Parathyroid adenoma (tissue), 2 donors: ENCODE measurements around the gene USH2A.
"Not testable (repeated sequence)": the region's sequence is repeated elsewhere in the genome, so short reads cannot be mapped to it uniquely, and the experiment has no call there.

Experiments used
- H2AFZ ChIP-seq: fragments of 300-600 bp; sonication (generic); one replicate; pipeline ENCODE4 v1.7.0; 2017; ENCODE audit warnings: antibody characterized with exemption, mild to moderate bottlenecking
- H3K27ac ChIP-seq: fragments of 300-600 bp; sonication (generic); one replicate; pipeline ENCODE4 v1.7.0; 2017
- H3K27me3 ChIP-seq: fragments of 300-600 bp; sonication (generic); one replicate; pipeline ENCODE4 v1.7.0; 2017; ENCODE audit warnings: low read length; ENCODE audit not compliant: control insufficient read depth, insufficient read depth
- H3K36me3 ChIP-seq: fragments of 300-600 bp; sonication (generic); one replicate; pipeline ENCODE4 v1.7.0; 2017; ENCODE audit warnings: low read length; ENCODE audit not compliant: control insufficient read depth, insufficient read depth
- H3K4me1 ChIP-seq: fragments of 300-600 bp; sonication (generic); one replicate; pipeline ENCODE4 v1.7.0; 2017; ENCODE audit warnings: control low read depth
- H3K4me2 ChIP-seq: fragments of 300-600 bp; sonication (generic); one replicate; pipeline ENCODE4 v1.7.0; 2017; ENCODE audit warnings: low read length
- H3K4me3 ChIP-seq: fragments of 300-600 bp; sonication (generic); one replicate; pipeline ENCODE4 v1.7.0; 2017; ENCODE audit warnings: low read depth, low read length
- H3K79me2 ChIP-seq: fragments of 300-600 bp; sonication (generic); one replicate; pipeline ENCODE4 v1.7.0; 2017; ENCODE audit warnings: control low read depth
- H3K9ac ChIP-seq: fragments of 300-600 bp; sonication (generic); one replicate; pipeline ENCODE4 v1.7.0; 2017; ENCODE audit warnings: mild to moderate bottlenecking
- H3K9me3 ChIP-seq: fragments of 300-600 bp; sonication (generic); one replicate; pipeline ENCODE4 v1.7.0; 2017; ENCODE audit warnings: low read length; ENCODE audit not compliant: control insufficient read depth
- TF ChIP-seq, protein P1 (sequence below): fragments of 300-600 bp; sonication (generic); IDR thresholded peaks from one replicate; pipeline ENCODE4 v1.7.0; 2017; ENCODE audit warnings: antibody characterized with exemption, mild to moderate bottlenecking
- donor health status: primary hyperparathyroidism.

USH2A gene

DNA sequence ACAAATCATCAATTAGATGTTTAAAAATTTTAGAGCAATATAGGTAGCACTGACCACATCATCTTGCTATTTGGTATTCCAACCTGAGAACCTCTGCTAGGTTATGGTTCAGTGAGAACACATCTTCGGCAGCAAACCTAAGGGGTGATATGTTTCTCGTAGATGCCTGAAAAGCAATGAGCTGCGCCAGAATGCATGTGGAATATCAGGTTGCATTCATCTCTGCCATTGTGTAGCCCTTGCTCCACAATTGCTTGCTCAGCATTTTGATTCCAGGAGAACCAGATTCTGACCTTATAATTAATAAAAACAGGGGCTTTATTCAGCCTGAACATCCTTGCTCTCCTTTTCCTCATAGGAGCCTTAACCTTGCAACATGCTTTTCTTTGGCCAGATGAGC is 408.1 kb downstream of the USH2A start:
- H3K27me3 ChIP-seq = no peaks in the 10 kb centered on the region
- H3K4me2 ChIP-seq = no peak overlapping the region
- no peaks in the 10 kb centered on the region for H3K9me3 ChIP-seq
- H3K4me1 ChIP-seq = no peaks in the 10 kb centered on the region
- H3K79me2 ChIP-seq = no peaks in the 10 kb centered on the region
- H3K36me3 ChIP-seq = no peaks in the 10 kb centered on the region
- TF ChIP-seq, protein P1, sequence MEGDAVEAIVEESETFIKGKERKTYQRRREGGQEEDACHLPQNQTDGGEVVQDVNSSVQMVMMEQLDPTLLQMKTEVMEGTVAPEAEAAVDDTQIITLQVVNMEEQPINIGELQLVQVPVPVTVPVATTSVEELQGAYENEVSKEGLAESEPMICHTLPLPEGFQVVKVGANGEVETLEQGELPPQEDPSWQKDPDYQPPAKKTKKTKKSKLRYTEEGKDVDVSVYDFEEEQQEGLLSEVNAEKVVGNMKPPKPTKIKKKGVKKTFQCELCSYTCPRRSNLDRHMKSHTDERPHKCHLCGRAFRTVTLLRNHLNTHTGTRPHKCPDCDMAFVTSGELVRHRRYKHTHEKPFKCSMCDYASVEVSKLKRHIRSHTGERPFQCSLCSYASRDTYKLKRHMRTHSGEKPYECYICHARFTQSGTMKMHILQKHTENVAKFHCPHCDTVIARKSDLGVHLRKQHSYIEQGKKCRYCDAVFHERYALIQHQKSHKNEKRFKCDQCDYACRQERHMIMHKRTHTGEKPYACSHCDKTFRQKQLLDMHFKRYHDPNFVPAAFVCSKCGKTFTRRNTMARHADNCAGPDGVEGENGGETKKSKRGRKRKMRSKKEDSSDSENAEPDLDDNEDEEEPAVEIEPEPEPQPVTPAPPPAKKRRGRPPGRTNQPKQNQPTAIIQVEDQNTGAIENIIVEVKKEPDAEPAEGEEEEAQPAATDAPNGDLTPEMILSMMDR = no peak
- H3K27ac ChIP-seq = no peak overlapping the region
- no peak overlapping the region for H3K9ac ChIP-seq
- H3K4me3 ChIP-seq = no peak overlapping the region
- H2AFZ ChIP-seq = no peak overlapping the region

GRCh38 chr1:216014086-216014485 is 409.2 kb downstream of the USH2A start:
- Histone ChIP-seq H3K27me3 (no peaks in the 10 kb centered on the region), H3K36me3 (no peaks in the 10 kb centered on the region), H2AFZ (no peak overlapping the region), H3K4me2 (no peak overlapping the region), H3K9ac (no peak overlapping the region), H3K27ac (no peak overlapping the region), H3K9me3 (no peaks in the 10 kb centered on the region), H3K4me3 (no peak overlapping the region), H3K4me1 (no peaks in the 10 kb centered on the region), H3K79me2 (no peaks in the 10 kb centered on the region)
- TF ChIP-seq, protein P1 = no peak

- H3K4me1 ChIP-seq, H3K9ac ChIP-seq, H3K4me3 ChIP-seq, H3K79me2 ChIP-seq, H2AFZ ChIP-seq, H3K27me3 ChIP-seq, H3K4me2 ChIP-seq, H3K9me3 ChIP-seq, H3K27ac ChIP-seq, H3K36me3 ChIP-seq: not testable (repeated sequence)
Measured at GRCh38 chr1:216009456-216009855, 413.8 kb downstream of the USH2A start.

- Histone ChIP-seq H3K27me3 (no peaks in the 10 kb centered on the region), H3K27ac (no peak overlapping the region), H3K9me3 (no peaks in the 10 kb centered on the region), H3K4me2 (no peak overlapping the region), H3K79me2 (no peaks in the 10 kb centered on the region), H3K9ac (no peak overlapping the region), H2AFZ (no peak overlapping the region), H3K36me3 (no peaks in the 10 kb centered on the region), H3K4me3 (no peak overlapping the region), H3K4me1 (no peaks in the 10 kb centered on the region)
- TF ChIP-seq, protein P1 = no peak
Measured at GRCh38 chr1:216005916-216006315, 417.3 kb downstream of the USH2A start.

DNA sequence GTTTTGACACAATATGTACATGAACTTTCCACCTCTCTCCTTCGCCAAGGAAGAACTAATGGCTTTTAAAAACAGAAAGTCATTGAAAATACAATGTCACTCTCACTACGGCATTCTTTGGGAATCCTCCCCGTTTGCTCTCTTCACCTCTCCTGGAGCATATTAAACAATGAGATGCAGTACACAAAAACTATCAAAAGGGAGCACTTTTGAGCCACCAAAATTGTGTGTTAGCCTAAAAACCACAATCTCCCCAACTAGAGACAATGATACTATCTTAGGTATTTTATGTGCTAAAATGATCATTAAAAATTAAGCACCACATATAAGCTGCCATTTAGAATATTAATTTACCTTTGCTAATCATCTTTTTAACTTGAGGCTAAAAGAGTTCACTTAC is 430.6 kb downstream of the USH2A start:
- no peak overlapping the region for H3K27ac ChIP-seq
- no peak overlapping the region for H2AFZ ChIP-seq
- H3K4me3 ChIP-seq = no peak overlapping the region
- no peaks in the 10 kb centered on the region for H3K9me3 ChIP-seq
- H3K27me3 ChIP-seq = no peaks in the 10 kb centered on the region
- no peaks in the 10 kb centered on the region for H3K36me3 ChIP-seq
- H3K4me1 ChIP-seq = no peaks in the 10 kb centered on the region
- TF ChIP-seq, protein P1 = no peak
- no peaks in the 10 kb centered on the region for H3K79me2 ChIP-seq
- no peak overlapping the region for H3K9ac ChIP-seq
- H3K4me2 ChIP-seq = no peak overlapping the region
